ENCODE results near the gene SUSD4.
"Not testable (repeated sequence)": the region's sequence is repeated elsewhere in the genome, so short reads cannot be mapped to it uniquely, and the experiment has no call there.

SUSD4 gene

GRCh38 chr1:223285452-223285851 lies 78.5 kb downstream of the SUSD4 start:
- DNase-seq = no peak

DNA sequence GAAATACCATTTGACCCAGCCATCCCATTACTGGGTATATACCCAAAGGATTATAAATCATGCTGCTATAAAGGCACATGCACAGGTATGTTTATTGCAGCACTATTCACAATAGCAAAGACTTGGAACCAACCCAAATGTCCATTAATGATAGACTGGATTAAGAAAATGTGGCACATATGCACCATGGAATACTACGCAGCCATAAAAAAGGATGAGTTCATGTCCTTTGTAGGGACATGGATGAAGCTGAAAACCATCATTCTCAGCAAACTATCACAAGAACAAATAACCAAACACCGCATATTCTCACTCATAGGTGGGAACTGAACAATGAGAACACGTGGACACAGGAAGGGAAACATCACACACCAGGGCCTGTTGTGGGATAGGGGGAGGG lies 80.3 kb downstream of the SUSD4 start:
- not testable (repeated sequence) for DNase-seq

DNA sequence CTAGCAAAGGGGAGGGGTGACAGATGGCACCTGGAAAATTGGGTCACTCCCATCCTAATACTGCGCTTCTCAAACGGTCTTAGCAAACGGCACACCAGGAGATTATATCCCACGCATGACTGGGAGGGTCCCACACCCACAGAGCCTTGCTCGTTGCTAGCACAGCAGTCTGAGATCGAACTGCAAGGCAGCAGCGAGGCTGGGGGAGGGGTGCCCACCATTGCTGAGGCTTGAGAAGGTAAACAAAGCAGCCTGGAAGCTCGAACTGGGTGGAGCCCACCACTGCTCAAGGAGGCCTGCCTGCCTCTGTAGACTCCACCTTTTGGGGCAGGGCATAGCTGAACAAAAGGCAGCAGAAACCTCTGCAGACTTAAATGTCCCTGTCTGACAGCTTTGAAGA lies 85.7 kb downstream of the SUSD4 start:
- not testable (repeated sequence) for DNase-seq

DNA sequence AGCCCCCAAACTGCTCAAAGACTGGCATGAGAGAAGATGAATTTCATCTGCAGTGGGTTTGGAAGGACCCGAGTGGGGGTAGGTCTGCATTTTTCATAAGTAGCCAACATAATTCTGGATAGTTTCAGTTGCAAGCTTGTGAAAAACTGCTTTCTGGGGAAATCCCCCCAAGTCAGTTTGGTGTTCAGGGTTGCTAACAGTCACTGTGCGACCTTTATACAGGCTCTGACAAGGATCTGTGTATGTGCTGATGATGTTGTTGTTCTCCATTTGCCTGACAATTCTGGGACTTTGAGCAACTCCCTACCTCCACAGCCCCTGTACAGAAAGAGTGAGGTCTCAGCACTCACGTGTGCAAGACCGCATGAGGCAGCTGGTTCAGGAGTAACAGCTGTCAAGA lies 87.9 kb downstream of the SUSD4 start:
- DNase-seq = no peak

- DNase-seq = no peak
These were observed 90.5 kb downstream of the SUSD4 start for GRCh38 chr1:223273511-223273910.

- no peak for DNase-seq
These were observed 92.7 kb downstream of the SUSD4 start for GRCh38 chr1:223271085-223271781.

DNA sequence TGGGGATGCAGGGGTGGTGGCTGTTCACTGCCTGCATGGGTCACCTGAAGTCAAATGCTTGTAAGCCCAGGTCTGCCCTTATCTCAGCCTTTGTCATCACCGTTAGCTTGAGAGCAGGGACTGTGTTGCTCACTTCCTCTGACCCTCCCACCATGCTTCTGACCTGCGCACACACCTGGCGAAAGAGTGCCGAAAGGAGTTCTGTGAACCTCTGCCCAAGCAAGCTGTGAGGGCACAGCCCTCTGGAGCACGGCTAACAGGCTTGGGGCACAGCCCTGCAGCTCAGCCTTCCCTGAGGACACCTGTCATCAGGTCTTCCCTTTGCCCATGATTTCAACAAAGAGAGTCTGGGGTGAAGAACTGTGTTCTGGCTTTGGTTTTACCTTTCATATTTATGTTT lies 93.8 kb downstream of the SUSD4 start:
- DNase-seq = no peak

DNA sequence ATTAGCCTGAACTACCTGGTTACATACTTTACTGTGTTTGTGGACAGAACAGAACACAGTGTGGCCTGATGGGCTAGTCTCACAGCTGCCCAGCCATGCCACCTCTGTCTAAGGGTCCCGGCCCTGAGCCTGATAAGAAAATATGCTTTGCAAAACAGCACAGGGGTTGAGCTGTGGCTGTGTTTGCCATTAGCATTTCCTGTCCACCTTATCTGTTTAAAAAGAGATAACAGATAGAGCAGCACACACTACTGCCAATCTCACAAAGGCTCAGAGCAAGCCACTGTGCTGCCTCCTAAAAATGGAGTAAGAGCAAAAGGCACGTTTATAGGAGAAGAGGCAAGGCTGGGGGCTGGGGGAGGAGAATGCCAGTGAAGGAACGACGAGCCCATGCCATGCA lies 95.0 kb downstream of the SUSD4 start:
- no peak for DNase-seq

- no peak for DNase-seq
These were observed 97.3 kb downstream of the SUSD4 start for GRCh38 chr1:223266632-223267172.

DNA sequence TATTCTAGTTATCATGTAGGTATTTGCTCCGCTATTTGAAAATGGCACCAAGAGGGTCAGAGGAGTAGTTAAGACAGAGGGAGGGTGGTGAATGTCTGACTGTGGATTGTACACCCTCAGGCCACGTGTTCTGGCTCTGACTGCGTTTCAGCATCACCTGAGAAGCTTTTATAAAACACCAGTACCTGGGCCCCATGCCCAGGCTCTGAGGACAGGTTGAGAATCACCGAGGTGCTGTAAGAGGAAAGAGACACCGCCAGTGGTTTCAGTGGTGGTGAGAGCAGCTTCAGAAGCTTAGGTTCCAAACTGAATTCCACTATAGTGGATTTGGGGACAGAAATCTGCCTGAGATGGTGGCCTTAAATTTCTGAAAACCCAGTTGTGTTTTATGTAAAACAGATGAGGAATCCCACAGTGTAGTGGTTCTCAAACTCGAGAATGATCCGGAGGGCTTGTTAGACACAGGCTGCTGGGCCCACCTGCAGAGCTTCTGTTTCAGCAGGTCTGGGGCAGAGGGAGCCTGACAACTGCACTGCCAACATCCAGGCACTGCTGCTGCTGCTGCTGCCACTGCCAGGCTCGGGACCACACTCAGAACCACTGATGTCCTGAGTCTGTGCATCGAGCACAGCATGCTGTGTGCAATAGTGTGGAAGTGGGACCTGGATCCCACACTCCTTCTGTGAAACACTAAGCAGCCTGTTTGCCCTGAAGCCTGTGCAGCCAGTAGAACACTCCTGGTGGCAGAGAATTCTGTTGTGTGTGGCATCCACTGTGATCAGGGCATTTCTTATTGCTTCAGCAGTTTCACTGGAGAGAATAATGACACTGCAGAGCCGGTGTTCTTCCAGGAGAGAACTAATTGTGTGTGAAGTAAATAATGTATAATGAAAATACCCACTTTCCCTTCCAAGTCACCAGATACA lies 98.7 kb downstream of the SUSD4 start:
- no peak for DNase-seq

DNA sequence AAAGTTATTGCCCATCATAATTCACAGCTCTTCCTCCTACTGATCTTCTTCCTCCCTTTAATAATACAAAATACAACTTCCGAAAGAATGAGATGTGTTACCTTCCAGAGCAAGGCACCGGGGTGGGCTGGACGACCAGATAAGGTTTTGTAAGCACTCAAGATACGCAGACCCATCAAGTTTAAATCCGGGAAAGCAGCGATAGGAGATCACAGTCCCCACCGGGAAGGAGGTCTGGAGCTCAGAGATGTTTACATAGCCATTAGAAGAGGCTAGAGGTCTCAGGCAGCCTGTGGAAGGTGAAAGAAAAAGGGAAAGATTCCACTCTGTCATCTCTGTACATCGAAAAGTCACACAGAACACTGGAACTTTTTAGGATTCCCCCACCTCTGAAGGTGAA lies 99.4 kb downstream of the SUSD4 start:
- no peak for DNase-seq

DNA sequence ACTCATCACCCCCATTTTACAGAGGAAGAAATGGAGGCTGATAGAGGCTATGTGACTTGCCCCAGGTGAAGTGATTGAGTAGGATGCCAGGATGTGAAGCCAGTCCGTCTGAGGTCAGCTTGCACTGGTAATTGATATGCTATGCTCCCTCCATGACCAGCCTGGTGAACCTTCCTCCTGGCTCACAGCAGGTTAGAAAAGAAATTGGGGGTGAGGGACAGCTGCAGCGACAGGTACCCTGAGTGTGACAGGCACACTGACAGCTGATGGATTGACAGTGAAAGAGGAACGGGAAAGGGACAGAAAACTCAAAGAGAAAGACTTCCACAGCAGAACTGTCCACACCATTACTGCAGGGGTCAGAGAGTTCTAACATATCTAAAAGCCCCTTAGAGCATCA lies 102.1 kb downstream of the SUSD4 start:
- DNase-seq = no peak

DNA sequence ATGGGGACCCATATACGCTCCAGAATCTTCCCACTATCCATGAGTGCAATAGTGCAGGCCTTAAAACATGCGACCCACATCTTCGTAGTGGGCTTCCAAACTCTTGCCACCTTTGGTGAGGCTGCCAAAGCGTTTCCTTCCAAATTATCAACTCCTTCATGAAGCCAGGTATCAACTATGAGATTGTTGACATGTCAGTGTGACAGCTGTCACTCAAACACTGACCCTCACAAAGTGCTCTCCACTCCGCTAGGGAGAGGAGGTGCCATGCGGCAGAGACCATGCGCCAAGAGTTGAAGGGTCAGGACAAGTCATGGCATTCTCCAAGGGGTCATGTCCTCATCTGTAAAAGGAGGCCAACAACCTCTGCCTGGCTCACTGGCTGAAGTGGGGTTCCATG lies 103.3 kb downstream of the SUSD4 start:
- no peak for DNase-seq

DNA sequence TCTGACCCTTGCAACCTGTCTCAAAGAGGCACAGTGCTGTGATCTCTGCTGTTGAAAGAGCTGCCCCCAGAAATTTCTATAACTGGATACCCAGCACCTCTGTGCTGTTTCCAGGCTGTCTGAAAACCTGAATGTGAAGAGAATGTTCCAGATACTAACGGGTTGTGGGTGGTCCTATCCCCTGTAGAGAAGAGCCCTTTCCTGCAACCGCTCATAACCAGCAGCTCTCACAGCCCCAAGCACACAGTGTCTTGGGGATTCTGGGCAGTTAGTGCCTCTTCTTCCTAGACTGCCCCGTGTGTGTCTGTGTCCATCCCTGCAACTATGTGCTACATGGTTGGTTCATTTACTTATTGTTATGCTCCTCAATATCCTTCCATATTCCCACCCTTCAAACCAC lies 104.5 kb downstream of the SUSD4 start:
- DNase-seq = no peak

GRCh38 chr1:223258751-223259198 lies 105.2 kb downstream of the SUSD4 start:
- DNase-seq = no peak

DNA sequence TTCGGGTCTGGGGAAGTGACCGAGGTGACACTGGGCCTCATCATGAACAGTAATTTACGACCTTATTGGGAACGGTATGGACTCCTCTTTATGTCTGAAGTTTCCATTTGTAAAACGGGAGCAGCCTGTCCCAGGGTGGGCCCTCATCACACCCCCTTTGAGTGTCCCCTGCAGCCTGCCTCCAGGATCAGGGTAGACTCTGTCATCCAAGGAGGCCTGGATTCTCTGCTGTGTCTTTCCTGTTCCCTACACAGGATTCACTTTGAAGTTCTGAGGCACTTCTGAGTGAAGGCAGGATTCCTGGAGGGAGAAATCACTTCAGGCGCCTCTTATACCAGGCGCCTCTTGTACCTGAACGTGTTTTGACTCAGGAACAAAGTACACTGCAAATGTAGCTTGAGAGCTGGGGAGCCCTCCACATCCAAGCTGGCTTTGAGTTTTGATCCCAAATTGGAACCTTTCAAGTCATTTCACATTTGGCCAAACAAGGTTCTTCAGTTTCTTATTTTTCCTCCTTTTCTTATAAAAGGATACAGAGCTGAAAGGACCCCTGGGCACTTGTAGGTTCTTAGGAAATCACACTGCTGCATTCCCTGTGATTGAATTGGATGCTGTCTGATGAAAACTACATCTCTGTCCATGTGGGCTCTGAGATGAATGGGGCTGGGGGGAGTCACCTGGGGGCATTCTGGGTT lies 106.0 kb downstream of the SUSD4 start:
- no peak for DNase-seq

DNA sequence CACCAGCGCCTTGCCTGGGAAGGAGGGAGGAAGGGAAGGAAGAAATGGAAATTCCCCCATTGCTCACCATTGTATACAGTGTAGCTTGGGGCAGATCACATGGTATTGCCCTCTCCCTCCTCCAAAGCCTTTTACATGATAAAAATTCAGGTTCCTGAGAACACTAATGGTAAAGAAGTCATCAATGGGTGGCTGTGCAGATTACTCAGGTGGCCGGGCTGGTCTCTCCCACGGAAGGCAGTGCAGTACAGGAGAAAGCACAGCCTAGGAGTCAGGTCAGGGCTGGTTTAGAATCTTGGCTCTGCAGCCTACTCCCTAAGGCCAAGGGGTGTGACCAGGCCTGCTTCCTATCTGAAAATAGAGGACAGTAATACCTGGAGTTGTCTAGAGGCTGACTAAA lies 107.9 kb downstream of the SUSD4 start:
- no peak for DNase-seq

DNA sequence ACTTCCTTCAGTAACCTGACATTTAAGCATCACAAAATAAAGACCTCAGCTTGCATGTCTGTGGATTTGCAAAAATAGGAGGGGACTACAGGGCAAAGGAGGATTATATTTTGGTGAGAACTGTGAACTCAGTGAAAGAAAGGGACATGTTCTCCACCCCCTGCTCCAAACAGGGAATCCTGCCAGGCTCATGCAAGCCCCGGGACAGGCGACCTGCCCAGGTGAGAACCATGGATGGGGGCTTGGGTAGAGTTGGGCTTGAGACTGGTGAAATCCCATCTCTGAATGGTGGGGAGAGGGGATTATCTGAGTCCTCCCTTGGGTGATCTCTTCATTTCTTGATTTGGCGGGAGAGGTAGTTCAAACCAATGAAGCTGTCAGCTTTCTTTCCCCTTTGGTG lies 110.1 kb downstream of the SUSD4 start:
- DNase-seq = no peak

GRCh38 chr1:223251387-223251786 lies 112.6 kb downstream of the SUSD4 start:
- DNase-seq = not testable (repeated sequence)

GRCh38 chr1:223250632-223251015 lies 113.4 kb downstream of the SUSD4 start:
- no peak for DNase-seq

- DNase-seq = no peak
These were observed 113.9 kb downstream of the SUSD4 start for GRCh38 chr1:223249854-223250631.

DNA sequence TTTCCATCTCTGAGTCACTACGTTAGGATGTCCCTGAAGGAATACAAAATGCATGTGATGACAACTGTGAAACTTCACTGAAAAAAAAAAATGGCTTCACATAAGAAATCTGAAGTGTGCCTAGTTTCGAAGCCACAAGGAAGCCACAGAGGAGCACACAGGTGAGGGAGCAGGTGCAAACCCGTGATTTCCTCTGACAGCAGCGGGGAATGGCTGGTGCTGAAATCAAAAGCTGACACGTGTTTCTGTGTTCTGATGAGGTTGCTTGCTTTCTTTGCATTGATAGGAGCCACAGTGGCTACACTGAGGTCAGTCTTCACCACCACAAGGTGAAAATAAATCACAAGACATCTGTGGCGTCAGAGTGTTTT lies 115.2 kb downstream of the SUSD4 start:
- DNase-seq = no peak
